Thymus (tissue), 11 donors: ENCODE measurements around the gene NEK11. TPM values are rescaled to one million over a fixed set of nuclear protein-coding genes. Genes with fewer than 3 reads are reported as not detected.
A peak's percentile ranks its signal among the peaks of the same experiment; 100 is the strongest.

ENCODE experiments used
- DNase-seq, 9 donors: peaks; one replicate each; pipeline ENCODE4 v3.0.0-alpha.2; 2013; ENCODE audit warnings: low spot score in 9 of 9, low read depth in 6 of 9, missing footprints in 1 of 9
- H3K27ac ChIP-seq, 2 donors: one replicate each; pipeline ENCODE4 v1.5.1; 2013; ENCODE audit warnings: control low read depth in 1 of 2, low read depth in 1 of 2, low read length in 1 of 2, mild to moderate bottlenecking in 1 of 2, moderate library complexity in 1 of 2
- H3K27me3 ChIP-seq, 2 donors: one replicate each; pipeline ENCODE4 v1.5.1; 2013; ENCODE audit warnings: low read length in 1 of 2; ENCODE audit not compliant: control insufficient read depth in 2 of 2, insufficient read depth in 1 of 2
- H3K36me3 ChIP-seq, 2 donors: one replicate each; pipeline ENCODE4 v1.5.1; 2013; ENCODE audit warnings: low read length in 1 of 2, mild to moderate bottlenecking in 1 of 2, moderate library complexity in 1 of 2; ENCODE audit not compliant: control insufficient read depth in 2 of 2, insufficient read depth in 2 of 2
- H3K4me1 ChIP-seq, 2 donors: one replicate each; pipeline ENCODE4 v1.5.1; 2013; ENCODE audit warnings: low read length in 2 of 2; ENCODE audit not compliant: control insufficient read depth in 2 of 2, insufficient read depth in 2 of 2
- H3K4me3 ChIP-seq, 2 donors: one replicate each; pipeline ENCODE4 v1.5.1; 2013; ENCODE audit warnings: low read length in 2 of 2, control low read depth in 1 of 2, mild to moderate bottlenecking in 1 of 2
- H3K9me3 ChIP-seq, 2 donors: one replicate each; pipeline ENCODE4 v1.5.1; 2013; ENCODE audit warnings: low read length in 1 of 2, mild to moderate bottlenecking in 1 of 2; ENCODE audit not compliant: control insufficient read depth in 2 of 2, insufficient read depth in 1 of 2
- WGBS: extraction: QIAGEN DNeasy Blood & Tissue Kit; methylation state at CpG from one replicate; pipeline ENCODE4 v1.1.7; 2013; 5-methylcytosine and 5-hydroxymethylcytosine counted together
- polyA plus RNA-seq: library from polyadenylated mRNA; stranded (reverse); fragments of 200-250 nt; gene quantifications from one replicate; pipeline ENCODE4 v1.2.3, GENCODE V29; 2013
- total RNA-seq: library from RNA; stranded (reverse); fragments of 120-200 nt; gene quantifications from one replicate; pipeline ENCODE4 v1.2.4, GENCODE V29; 2013
- donor health status: healthy.

NEK11 gene
- total and polyA plus RNA-seq, 2 donors = 1.8 to 3.2 TPM

DNA sequence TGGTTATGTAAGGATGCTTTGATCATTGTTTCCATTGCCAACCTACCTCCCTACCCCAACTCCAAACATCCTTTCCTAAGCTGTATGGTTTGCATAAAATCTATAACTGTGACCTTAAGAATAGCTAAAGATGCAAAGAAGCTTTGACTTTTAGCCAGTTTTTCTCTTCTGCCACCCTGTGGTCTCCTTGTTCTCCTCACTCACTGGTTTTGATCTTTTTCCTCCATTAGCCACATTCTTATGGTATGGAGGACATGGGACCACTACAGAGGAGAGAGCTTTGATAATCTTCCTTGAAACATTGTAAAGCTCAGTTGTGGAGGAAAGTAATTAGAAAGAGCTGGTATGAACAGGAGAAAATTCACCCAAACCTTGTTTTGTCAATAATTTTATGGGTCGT is 115.9 kb downstream of the NEK11 start:
- WGBS = 96% methylated on average over 1 of the region's 1 CpG
- H3K27ac ChIP-seq = no peak overlapping the region

DNA sequence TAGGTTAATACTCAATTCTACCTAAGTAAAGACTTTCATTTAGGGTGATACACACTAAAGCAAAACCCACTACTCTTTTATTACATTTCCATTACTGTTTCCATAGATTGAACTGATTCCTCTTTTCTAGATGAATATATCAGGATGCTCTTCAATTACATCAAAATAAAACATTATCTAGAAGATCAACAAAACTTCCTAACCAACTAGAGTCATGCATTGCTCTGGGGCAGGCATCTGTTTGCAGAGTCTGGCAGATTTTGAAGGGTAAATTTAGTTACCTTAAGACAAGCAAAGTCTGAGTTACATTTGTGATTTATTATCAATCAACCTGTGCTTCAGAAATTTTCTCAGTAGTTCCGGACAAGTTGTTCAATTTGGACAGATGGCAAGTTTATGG is 117.1 kb downstream of the NEK11 start:
- H3K36me3 ChIP-seq = no peaks in the 10 kb centered on the region
- no peak overlapping the region for H3K27ac ChIP-seq
- H3K4me1 ChIP-seq = no peaks in the 10 kb centered on the region
- H3K4me3 ChIP-seq = no peak overlapping the region
- DNase-seq = no peak
- WGBS = 99% methylated on average over 1 of the region's 1 CpG
- H3K9me3 ChIP-seq = no peaks in the 10 kb centered on the region
- no peaks in the 10 kb centered on the region for H3K27me3 ChIP-seq

More for the DNA sequence above, 115.9 kb downstream of the NEK11 start:
- Histone ChIP-seq H3K36me3 (no peaks in the 10 kb centered on the region), H3K4me1 (no peaks in the 10 kb centered on the region), H3K4me3 (no peak overlapping the region), H3K9me3 (no peaks in the 10 kb centered on the region), H3K27me3 (no peaks in the 10 kb centered on the region)
- DNase-seq = no peak

DNA sequence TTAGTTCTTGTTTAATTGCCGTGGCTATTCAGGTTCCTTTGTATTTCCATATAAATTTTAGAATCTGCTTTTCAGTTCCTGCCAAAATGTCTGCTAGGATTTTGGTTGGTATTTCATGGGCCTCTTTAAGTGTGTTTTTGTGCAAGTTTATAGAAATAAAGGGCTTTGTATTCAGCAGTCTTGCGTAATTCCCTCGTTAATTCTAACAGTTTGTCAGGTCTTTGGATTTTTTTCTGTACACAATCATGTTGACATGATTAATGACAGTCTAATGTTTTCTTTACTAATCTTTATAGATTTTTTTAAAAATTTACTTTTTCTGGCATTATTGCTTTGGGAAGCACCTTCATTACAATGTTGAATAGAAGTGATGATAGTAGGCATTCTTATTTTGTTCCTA is 120.9 kb downstream of the NEK11 start:
- Histone ChIP-seq H3K27ac (no peak overlapping the region), H3K4me1 (no peaks in the 10 kb centered on the region), H3K9me3 (no peaks in the 10 kb centered on the region), H3K36me3 (no peaks in the 10 kb centered on the region), H3K27me3 (no peaks in the 10 kb centered on the region), H3K4me3 (no peak overlapping the region)
- 96% methylated on average over 3 of the region's 3 CpGs for WGBS
- DNase-seq = no peak

DNA sequence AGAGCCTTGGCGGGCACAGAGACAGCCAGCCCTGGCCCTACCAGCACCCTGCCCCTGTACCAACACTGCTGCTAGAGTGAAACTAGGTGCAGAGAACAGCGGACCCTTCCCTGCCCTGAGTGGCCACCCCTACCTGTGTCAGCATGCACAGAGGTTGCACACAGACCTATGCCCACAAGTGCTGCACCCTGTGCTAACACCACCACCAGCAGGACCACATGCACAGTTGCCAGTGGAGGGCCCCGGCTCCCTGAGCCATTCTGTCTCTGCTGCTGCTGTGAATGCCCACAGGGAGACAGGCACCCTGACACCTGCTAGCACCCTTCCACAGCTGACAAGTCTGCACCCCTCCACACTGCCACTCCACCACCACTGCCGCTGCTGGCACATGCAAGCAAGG is 131.8 kb downstream of the NEK11 start:
- WGBS = 96% methylated on average over 4 of the region's 4 CpGs
- no peak overlapping the region for H3K27ac ChIP-seq
- DNase-seq = no peak

DNA sequence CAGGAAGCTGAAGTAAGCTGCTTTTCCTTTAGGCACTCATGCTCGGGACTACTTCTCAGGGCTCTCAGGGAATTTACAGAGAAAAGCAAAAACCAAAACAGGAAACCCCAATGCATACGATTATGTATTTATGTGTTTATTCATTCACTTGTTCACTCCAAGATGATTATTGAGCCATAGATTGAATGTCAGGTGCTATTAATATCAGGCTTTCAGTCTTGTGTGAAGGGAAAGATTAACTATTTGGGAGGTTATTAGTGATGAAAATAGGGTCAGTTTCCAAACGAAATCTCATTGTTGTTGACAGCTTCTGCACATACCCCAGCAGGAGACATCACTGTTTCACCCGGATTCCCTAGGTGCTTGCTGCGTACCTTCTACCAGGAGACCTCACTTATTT is 135.8 kb downstream of the NEK11 start:
- H3K4me1 ChIP-seq = no peaks in the 10 kb centered on the region
- H3K36me3 ChIP-seq = no peaks in the 10 kb centered on the region
- no peak for DNase-seq
- H3K4me3 ChIP-seq = no peak overlapping the region
- no peak overlapping the region for H3K27ac ChIP-seq
- no peaks in the 10 kb centered on the region for H3K9me3 ChIP-seq
- no peaks in the 10 kb centered on the region for H3K27me3 ChIP-seq
- 81% methylated on average over 5 of the region's 5 CpGs for WGBS

More for the DNA sequence above, 131.8 kb downstream of the NEK11 start:
- Histone ChIP-seq H3K27me3 (no peaks in the 10 kb centered on the region), H3K4me3 (no peak overlapping the region), H3K4me1 (no peaks in the 10 kb centered on the region), H3K36me3 (no peaks in the 10 kb centered on the region), H3K9me3 (no peaks in the 10 kb centered on the region)

DNA sequence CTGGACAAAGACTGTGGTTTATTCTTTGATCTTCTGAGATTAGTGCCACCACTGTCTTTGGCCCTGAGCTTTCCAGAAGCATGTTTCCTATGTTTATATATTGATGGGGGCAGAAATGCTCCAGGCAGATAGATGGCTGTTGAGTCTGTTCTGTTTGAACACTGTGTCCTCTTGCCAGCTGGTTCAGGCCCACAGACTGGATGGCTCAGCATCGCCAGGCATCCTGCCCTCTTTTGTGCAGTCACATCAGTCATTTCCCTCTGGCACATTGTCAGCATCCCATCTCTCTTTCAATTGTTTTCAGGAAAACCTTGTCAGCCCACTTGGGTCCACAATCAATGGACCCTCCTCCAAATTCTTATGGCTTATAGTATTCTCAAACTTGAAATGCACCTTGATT is 141.2 kb downstream of the NEK11 start:
- Histone ChIP-seq H3K36me3 (no peaks in the 10 kb centered on the region), H3K9me3 (no peaks in the 10 kb centered on the region), H3K4me3 (no peak overlapping the region), H3K27ac (no peak overlapping the region), H3K4me1 (no peaks in the 10 kb centered on the region), H3K27me3 (no peaks in the 10 kb centered on the region)
- 98% methylated on average over 1 of the region's 1 CpG for WGBS
- no peak for DNase-seq

DNA sequence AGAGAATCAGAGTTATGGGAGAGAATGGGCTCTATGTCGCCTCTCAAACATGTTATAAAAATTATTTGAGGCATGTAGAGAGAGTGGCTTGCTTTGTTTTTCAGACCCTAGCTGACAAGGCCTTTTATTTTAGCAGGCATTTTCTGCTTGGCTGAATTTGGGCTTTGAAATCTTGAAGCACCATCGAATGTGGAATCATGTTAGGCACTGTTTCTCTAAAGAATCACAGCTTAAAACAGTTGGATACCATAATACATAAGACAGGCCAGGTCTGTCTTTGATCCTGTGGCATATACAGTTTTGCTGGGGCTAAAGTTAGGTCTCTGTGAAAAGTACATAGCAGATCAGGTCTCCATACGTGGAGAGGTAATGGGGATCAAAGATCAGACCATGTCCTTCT is 142.7 kb downstream of the NEK11 start:
- no peaks in the 10 kb centered on the region for H3K4me1 ChIP-seq
- no peak overlapping the region for H3K27ac ChIP-seq
- 91% methylated on average over 3 of the region's 3 CpGs for WGBS
- DNase-seq = no peak
- H3K36me3 ChIP-seq = no peaks in the 10 kb centered on the region
- no peaks in the 10 kb centered on the region for H3K9me3 ChIP-seq
- H3K4me3 ChIP-seq = no peak overlapping the region
- H3K27me3 ChIP-seq = no peaks in the 10 kb centered on the region

DNA sequence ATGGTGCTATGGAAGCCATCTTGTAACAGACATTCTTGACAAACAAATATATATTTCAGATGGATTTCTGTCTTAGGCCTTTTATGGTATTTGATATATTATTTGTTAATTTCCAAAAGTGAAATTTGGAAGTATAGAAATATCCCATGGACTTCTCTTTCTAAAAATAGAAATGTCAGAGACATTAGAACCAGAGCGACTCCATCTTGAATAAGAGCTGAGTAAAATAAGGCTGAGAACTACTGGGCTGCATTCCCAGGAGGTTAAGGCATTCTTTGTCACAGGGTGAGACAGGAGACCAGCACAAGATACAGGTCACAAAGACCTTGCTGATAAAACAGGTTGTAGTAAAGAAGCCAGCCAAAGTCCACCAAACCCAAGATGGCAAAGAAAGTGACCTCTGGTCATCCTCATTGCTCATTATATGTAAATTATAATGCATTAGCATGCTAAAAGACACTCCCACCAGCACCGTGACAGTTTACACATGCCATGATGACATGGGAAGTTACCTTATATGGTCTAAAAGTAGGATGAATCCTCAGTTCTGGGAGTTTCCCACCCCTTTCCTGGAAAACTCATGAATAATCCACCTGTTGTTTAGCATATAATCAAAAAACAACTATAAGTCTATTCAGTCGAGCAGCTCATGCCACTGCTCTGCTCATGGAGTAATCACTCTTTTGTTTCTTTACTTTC is 146.0 kb downstream of the NEK11 start:
- Histone ChIP-seq H3K27me3 (no peaks in the 10 kb centered on the region), H3K9me3 (no peaks in the 10 kb centered on the region), H3K27ac (no peak overlapping the region), H3K4me1 (peaks cover 0 to 4% of the 10 kb centered on the region in 2 donors), H3K36me3 (no peaks in the 10 kb centered on the region), H3K4me3 (no peak overlapping the region)
- WGBS = 97% methylated on average over 3 of the region's 3 CpGs
- no peak for DNase-seq

DNA sequence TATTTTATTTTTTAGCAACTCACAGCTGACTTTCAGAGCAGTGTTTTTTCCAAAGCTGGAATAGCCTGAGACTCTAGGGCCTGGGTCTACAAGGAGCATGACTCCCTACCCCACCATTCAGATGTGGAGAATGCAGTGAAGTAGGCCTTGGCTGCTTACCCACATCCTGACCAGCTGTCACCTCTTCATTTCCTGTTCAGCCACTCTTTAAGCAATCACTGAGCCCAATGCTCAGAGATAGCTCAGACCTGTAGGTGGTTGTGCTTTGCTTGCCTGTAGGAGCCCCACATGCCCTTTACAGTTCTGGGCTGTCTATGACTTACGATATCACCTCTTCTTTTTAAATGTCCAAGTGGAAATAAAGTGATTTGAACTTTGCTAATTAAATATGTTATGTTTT is 148.1 kb downstream of the NEK11 start:
- no peak overlapping the region for H3K4me3 ChIP-seq
- no peaks in the 10 kb centered on the region for H3K36me3 ChIP-seq
- H3K4me1 ChIP-seq = peaks cover 0 to 4% of the 10 kb centered on the region in 2 donors
- H3K9me3 ChIP-seq = no peaks in the 10 kb centered on the region
- H3K27me3 ChIP-seq = no peaks in the 10 kb centered on the region
- peak; percentile 3 to 63 (median 25) for DNase-seq
- H3K27ac ChIP-seq = peak overlapping the region in 1 of 2 donors; percentile 28
- WGBS = 28% methylated on average over 1 of the region's 1 CpG
